IMR-90 (cell line): ENCODE results near the gene PRKAR1B. TPM values are rescaled to one million over a fixed set of nuclear protein-coding genes. Genes with fewer than 3 reads are reported as not detected.

Experiments used
- ATAC-seq: fragments of 200-7000 bp; cut with Tn5 transposase; 2 replicates; pipeline ENCODE4 v1.9.1; 2020; ENCODE audit warnings: low read depth, mild to moderate bottlenecking, moderate library complexity
- BruUV-seq: library from RNA; stranded (reverse); fragments of 400-500 nt; replicated peaks from 2 replicates; lab custom pipeline; 2021; lab: Mats Ljungman, UMichigan
- CTCF ChIA-PET: fragments of 300-600 bp; formaldehyde crosslinking; extraction: SDS; loops from one replicate; lab custom pipeline; 2021; ENCODE audit warnings: antibody characterized with exemption; lab: Yijun Ruan, JAX
- POLR2A ChIA-PET: fragments of 300-600 bp; sonication (Branson Sonifier 250); formaldehyde crosslinking; loops from one replicate; lab custom pipeline; 2022; ENCODE audit warnings: antibody characterized with exemption; ENCODE audit not compliant: unreplicated experiment; lab: Charles Lee
- DNase-seq: peaks from one replicate; pipeline ENCODE4 v3.0.0; 2013
- H2AFZ ChIP-seq: replicated peaks from 2 replicates; pipeline ENCODE3; 2013; ENCODE audit warnings: low read length, mild to moderate bottlenecking; ENCODE audit not compliant: poor library complexity
- H2AK5ac ChIP-seq: 2 replicates; pipeline ENCODE4 v1.6.1; 2013; ENCODE audit warnings: low read depth, low read length, inconsistent platforms
- H2AK9ac ChIP-seq: replicated peaks from 2 replicates; pipeline ENCODE3; 2013; ENCODE audit warnings: mild to moderate bottlenecking, low read depth, low read length, moderate library complexity; ENCODE audit not compliant: poor library complexity
- H2BK120ac ChIP-seq: 2 replicates; pipeline ENCODE4 v1.6.1; 2013; ENCODE audit warnings: low read depth, low read length, inconsistent platforms
- H2BK15ac ChIP-seq: 3 replicates; pipeline ENCODE4 v1.6.1; 2013; ENCODE audit warnings: low read depth, low read length, inconsistent platforms
- H2BK20ac ChIP-seq: 2 replicates; pipeline ENCODE4 v1.6.1; 2013; ENCODE audit warnings: low read depth, mild to moderate bottlenecking, inconsistent platforms, low read length, moderate library complexity
- H2BK5ac ChIP-seq: 2 replicates; pipeline ENCODE4 v1.6.1; 2013; ENCODE audit warnings: mild to moderate bottlenecking, low read depth, low read length, inconsistent platforms; ENCODE audit not compliant: poor library complexity, severe bottlenecking
- H3K14ac ChIP-seq: replicated peaks from 2 replicates; pipeline ENCODE4 v1.6.1; 2013; ENCODE audit warnings: low read depth, low read length, inconsistent platforms
- H3K18ac ChIP-seq: 2 replicates; pipeline ENCODE4 v1.6.1; 2013; ENCODE audit warnings: low read depth, low read length, control low read depth
- H3K23ac ChIP-seq: 2 replicates; pipeline ENCODE4 v1.6.1; 2013; ENCODE audit warnings: low read depth, low read length, inconsistent platforms
- H3K27ac ChIP-seq: 2 replicates; pipeline ENCODE4 v1.5.1; 2013; ENCODE audit warnings: mild to moderate bottlenecking, control low read depth, low read length; ENCODE audit not compliant: insufficient read depth
- H3K27me3 ChIP-seq: 2 replicates; pipeline ENCODE4 v1.6.1; 2013; ENCODE audit warnings: low read length; ENCODE audit not compliant: control insufficient read depth, insufficient read depth
- H3K36me3 ChIP-seq: 2 replicates; pipeline ENCODE4 v1.6.1; 2013; ENCODE audit warnings: low read length, mixed read lengths; ENCODE audit not compliant: control insufficient read depth, insufficient read depth
- H3K4ac ChIP-seq: 2 replicates; pipeline ENCODE4 v1.6.1; 2013; ENCODE audit warnings: low read depth, low read length, inconsistent platforms
- H3K4me1 ChIP-seq: 2 replicates; pipeline ENCODE4 v1.6.1; 2013; ENCODE audit warnings: low read length, mixed read lengths; ENCODE audit not compliant: control insufficient read depth, insufficient read depth
- H3K4me2 ChIP-seq: 2 replicates; pipeline ENCODE4 v1.6.1; 2013; ENCODE audit warnings: low read depth, mild to moderate bottlenecking, control low read depth, low read length, moderate library complexity
- H3K4me3 ChIP-seq: 2 replicates; pipeline ENCODE4 v1.5.1; 2013; ENCODE audit warnings: low read depth, mild to moderate bottlenecking, control low read depth, low read length, moderate library complexity; ENCODE audit not compliant: insufficient read depth
- H3K56ac ChIP-seq: 2 replicates; pipeline ENCODE4 v1.6.1; 2013; ENCODE audit warnings: low read length, inconsistent platforms; ENCODE audit not compliant: insufficient read depth; ENCODE audit errors: extremely low read depth
- H3K79me1 ChIP-seq, 2 experiments: 2 replicates each; pipeline ENCODE4 v1.6.1; 2013; ENCODE audit warnings: low read length in 2 of 2, inconsistent platforms in 1 of 2, low read depth in 1 of 2
- H3K9ac ChIP-seq: 2 replicates; pipeline ENCODE4 v1.6.1; 2013; ENCODE audit warnings: low read depth, low read length, control low read depth
- H3K9me1 ChIP-seq: 2 replicates; pipeline ENCODE4 v1.6.1; 2013; ENCODE audit warnings: low read length, inconsistent platforms; ENCODE audit not compliant: insufficient read depth
- H3K9me3 ChIP-seq: 2 replicates; pipeline ENCODE4 v1.6.1; 2013; ENCODE audit warnings: low read length; ENCODE audit not compliant: control insufficient read depth, insufficient read depth
- H4K20me1 ChIP-seq: 2 replicates; pipeline ENCODE4 v1.6.1; 2013; ENCODE audit warnings: low read length, inconsistent platforms; ENCODE audit not compliant: insufficient read depth
- H4K5ac ChIP-seq: 2 replicates; pipeline ENCODE4 v1.6.1; 2013; ENCODE audit warnings: mild to moderate bottlenecking, low read depth, low read length, control low read depth
- H4K8ac ChIP-seq, 2 experiments: 2 replicates each; pipeline ENCODE4 v1.6.1; 2013; ENCODE audit warnings: low read depth in 2 of 2, low read length in 2 of 2, control low read depth in 1 of 2, inconsistent platforms in 1 of 2
- H4K91ac ChIP-seq: 2 replicates; pipeline ENCODE4 v1.6.1; 2013; ENCODE audit warnings: low read depth, low read length, inconsistent platforms; ENCODE audit not compliant: insufficient read depth
- BHLHE40 ChIP-seq: fragments of 150-350 bp; IDR thresholded peaks from 2 replicates; pipeline ENCODE4 v1.6.1; 2016; ENCODE audit warnings: mild to moderate bottlenecking, low read depth, low read length
- CEBPB ChIP-seq: IDR thresholded peaks from 2 replicates; pipeline ENCODE4 v1.6.1; 2012; ENCODE audit warnings: low read depth, low read length, improper control_type of control experiment
- CHD1 ChIP-seq: IDR thresholded peaks from 2 replicates; pipeline ENCODE4 v1.6.1; 2012; ENCODE audit warnings: low read depth, low read length, improper control_type of control experiment
- CTCF ChIP-seq: conservative IDR thresholded peaks from 2 replicates; pipeline ENCODE4 v1.5.1; 2012; ENCODE audit warnings: mild to moderate bottlenecking, low read depth, low read length, improper control_type of control experiment
- ELK1 ChIP-seq: fragments of 150-350 bp; IDR thresholded peaks from 2 replicates; pipeline ENCODE4 v1.6.1; 2016; ENCODE audit warnings: low read depth, mild to moderate bottlenecking, low read length, moderate library complexity, borderline replicate concordance
- FOS ChIP-seq: fragments of 150-350 bp; IDR thresholded peaks from 2 replicates; pipeline ENCODE4 v1.6.1; 2016; ENCODE audit warnings: low read depth, low read length
- MAFK ChIP-seq: IDR thresholded peaks from 2 replicates; pipeline ENCODE4 v1.6.1; 2012; ENCODE audit warnings: low read depth, low read length, improper control_type of control experiment
- MAZ ChIP-seq: IDR thresholded peaks from 2 replicates; pipeline ENCODE4 v1.6.1; 2012; ENCODE audit warnings: low read depth, mild to moderate bottlenecking, low read length, improper control_type of control experiment, moderate library complexity, borderline replicate concordance
- MXI1 ChIP-seq: IDR thresholded peaks from 2 replicates; pipeline ENCODE4 v1.6.1; 2012; ENCODE audit warnings: low read depth, mild to moderate bottlenecking, low read length, moderate library complexity, borderline replicate concordance
- NFE2L2 ChIP-seq: fragments of 150-350 bp; IDR thresholded peaks from 2 replicates; pipeline ENCODE4 v1.6.1; 2016; ENCODE audit warnings: low read depth, mild to moderate bottlenecking, low read length
- POLR2A ChIP-seq: IDR thresholded peaks from 2 replicates; pipeline ENCODE4 v1.6.1; 2012; ENCODE audit warnings: mild to moderate bottlenecking, low read depth, low read length
- RAD21 ChIP-seq: IDR thresholded peaks from 2 replicates; pipeline ENCODE4 v1.6.1; 2012; ENCODE audit warnings: low read length, improper control_type of control experiment
- RCOR1 ChIP-seq: IDR thresholded peaks from 2 replicates; pipeline ENCODE4 v1.6.1; 2012; ENCODE audit warnings: mild to moderate bottlenecking, low read length, improper control_type of control experiment; ENCODE audit not compliant: insufficient replicate concordance
- RFX5 ChIP-seq: IDR thresholded peaks from 2 replicates; pipeline ENCODE4 v1.8.0; 2012; ENCODE audit warnings: low read depth, mild to moderate bottlenecking, low read length, moderate library complexity
- SMC3 ChIP-seq: fragments of 150-350 bp; IDR thresholded peaks from 2 replicates; pipeline ENCODE4 v1.6.1; 2016; ENCODE audit warnings: low read depth, mild to moderate bottlenecking, antibody characterized with exemption, low read length, moderate library complexity
- WGBS, 2 experiments: methylation state at CpG; one replicate each; pipeline versions ENCODE4 v1.1.5 to v1.1.7; 2013; ENCODE audit warnings: missing lambda C conversion rate in 2 of 2; ENCODE audit not compliant: insufficient read length in 1 of 2; ENCODE audit errors: extremely low coverage in 2 of 2; 5-methylcytosine and 5-hydroxymethylcytosine counted together
- dilution Hi-C: fragments of 300-500 bp; cut with HindIII; formaldehyde crosslinking; loops from one replicate; pipeline ENCODE4 v1.14.3; 2018; ENCODE audit warnings: low sequenced_read_pairs; ENCODE audit not compliant: unreplicated experiment
- in situ Hi-C: fragments of 300-500 bp; cut with MboI; formaldehyde crosslinking; loops from 3 replicates; pipeline ENCODE4 v1.14.3; 2019; ENCODE audit warnings: low sequenced_read_pairs, inconsistent platforms, mixed read lengths
- intact Hi-C: fragments of 100-400 bp; cut with micrococcal nuclease; formaldehyde crosslinking; loops from 2 replicates; pipeline ENCODE4 v1.10.0; 2022
- polyA plus RNA-seq, 3 experiments: library from polyadenylated mRNA; depleted of rRNA; stranded (reverse); fragments of >200 nt; gene quantifications; 2 replicates each; pipeline ENCODE4 v1.2.3, GENCODE V29; 2012; ENCODE audit warnings: low replicate concordance in 1 of 3
- total RNA-seq: library from RNA; depleted of rRNA; stranded (reverse); fragments of >200 nt; gene quantifications from 2 replicates; pipeline ENCODE4 v1.2.3, GENCODE V29; 2012
- TF ChIP-seq, protein P1 (sequence below): fragments of 150-350 bp; IDR thresholded peaks from 2 replicates; pipeline ENCODE4 v1.6.1; 2017; ENCODE audit warnings: mild to moderate bottlenecking, antibody characterized with exemption, low read length, low read depth

The PRKAR1B gene
- total and polyA plus RNA-seq, 2 of the 4 experiments (the other 2 are of a cell fraction) = 15.2 to 20.2 TPM

- WGBS, 2 experiments = no CpG with 5 or more reads among the region's 5 CpGs
- DNase-seq = peak; percentile 88
These were observed 107.0 kb downstream of the PRKAR1B start for GRCh38 chr7:620056-620455.

More at GRCh38 chr7:620056-620455, 107.0 kb downstream of the PRKAR1B start:
- no TSS peak for BruUV-seq
- Histone ChIP-seq H2BK15ac (no peak overlapping the region), H4K8ac (no peak overlapping the region), H3K18ac (no peak overlapping the region), H3K9me3 (peaks cover 8% of the 10 kb centered on the region), H2BK5ac (no peak overlapping the region), H2AFZ (no peak overlapping the region), H4K20me1 (no peaks in the 10 kb centered on the region), H4K91ac (no peak overlapping the region), H3K23ac (no peak overlapping the region), H3K9ac (no peak overlapping the region), H3K27me3 (no peaks in the 10 kb centered on the region), H3K27ac (no peak overlapping the region), H3K14ac (no peak overlapping the region), H2AK9ac (no peak overlapping the region), H4K5ac (no peak overlapping the region), H3K4ac (no peak overlapping the region), H3K4me2 (no peak overlapping the region), H3K4me1 (no peaks in the 10 kb centered on the region), H3K4me3 (no peak overlapping the region), H2AK5ac (no peak overlapping the region), H2BK120ac (no peak overlapping the region), H3K36me3 (no peaks in the 10 kb centered on the region), H2BK20ac (no peak overlapping the region), H3K56ac (no peak overlapping the region), H3K9me1 (no peaks in the 10 kb centered on the region), H3K79me1 (no peaks in the 10 kb centered on the region)
- peak; percentile 86 for ATAC-seq
- in situ Hi-C loops = no loop called here
- ChIA-PET CTCF (interaction anchor here (0.7 kb wide), 1 partner anchor 10 kb away, joined by 3 read pairs; no protein-coding TSS in a partner anchor), POLR2A (no interaction called here)
- intact Hi-C loops = no loop called here
- dilution Hi-C loops = no loop called here
- no peak for TF ChIP-seq BHLHE40
- TF ChIP-seq NFE2L2 = no peak
- TF ChIP-seq, protein P1, sequence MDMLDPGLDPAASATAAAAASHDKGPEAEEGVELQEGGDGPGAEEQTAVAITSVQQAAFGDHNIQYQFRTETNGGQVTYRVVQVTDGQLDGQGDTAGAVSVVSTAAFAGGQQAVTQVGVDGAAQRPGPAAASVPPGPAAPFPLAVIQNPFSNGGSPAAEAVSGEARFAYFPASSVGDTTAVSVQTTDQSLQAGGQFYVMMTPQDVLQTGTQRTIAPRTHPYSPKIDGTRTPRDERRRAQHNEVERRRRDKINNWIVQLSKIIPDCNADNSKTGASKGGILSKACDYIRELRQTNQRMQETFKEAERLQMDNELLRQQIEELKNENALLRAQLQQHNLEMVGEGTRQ = no peak
- no peak for TF ChIP-seq MXI1
- no peak for TF ChIP-seq CTCF
- no peak for TF ChIP-seq SMC3
- TF ChIP-seq MAZ = no peak
- TF ChIP-seq FOS = 0 out of 2 replicates have a peak, but pooled peaks have one; percentile 27
- no peak for TF ChIP-seq RCOR1
- no peak for TF ChIP-seq MAFK
- TF ChIP-seq POLR2A = no peak
- no peak for TF ChIP-seq ELK1
- TF ChIP-seq RAD21 = no peak
- no peak for TF ChIP-seq CHD1
- TF ChIP-seq RFX5 = peak; percentile 85
- peak; percentile 17; the same call in 1 of the 2 replicates for TF ChIP-seq CEBPB
